NCI-H2081 treated with DMSO at 0.1 percent for 48 hours (cell line): ENCODE data around the gene ARFGAP3.

Experiments
- DNase-seq: peaks from one replicate; lab custom pipeline; 2025; lab: John Stamatoyannopoulos, UW

Gene ARFGAP3

GRCh38 chr22:42884616-42885375 is 27.7 kb upstream of the ARFGAP3 start:
- DNase-seq, result no peak

- no peak for DNase-seq
Measured at GRCh38 chr22:42883970-42884369, 26.9 kb upstream of the ARFGAP3 start.

GRCh38 chr22:42883121-42883520 is 26.0 kb upstream of the ARFGAP3 start:
- no peak for DNase-seq

GRCh38 chr22:42881982-42882656 is 25.0 kb upstream of the ARFGAP3 start:
- DNase-seq, result no peak

- no peak for DNase-seq
Measured at GRCh38 chr22:42881298-42881697, 24.2 kb upstream of the ARFGAP3 start.

GRCh38 chr22:42880815-42881214 is 23.7 kb upstream of the ARFGAP3 start:
- no peak for DNase-seq

GRCh38 chr22:42879371-42880021 is 22.4 kb upstream of the ARFGAP3 start:
- no peak for DNase-seq

GRCh38 chr22:42878561-42879305 is 21.7 kb upstream of the ARFGAP3 start:
- no peak for DNase-seq

- no peak for DNase-seq
Measured at GRCh38 chr22:42877597-42878340, 20.7 kb upstream of the ARFGAP3 start.

- DNase-seq, result no peak
Measured at GRCh38 chr22:42877158-42877557, 20.1 kb upstream of the ARFGAP3 start.

- no peak for DNase-seq
Measured at GRCh38 chr22:42876041-42876440, 19.0 kb upstream of the ARFGAP3 start.

- no peak for DNase-seq
Measured at GRCh38 chr22:42874010-42874409, 16.9 kb upstream of the ARFGAP3 start.

- no peak for DNase-seq
Measured at GRCh38 chr22:42873356-42873755, 16.3 kb upstream of the ARFGAP3 start.

- DNase-seq, result no peak
Measured at GRCh38 chr22:42872821-42873220, 15.7 kb upstream of the ARFGAP3 start.

- DNase-seq, result no peak
Measured at GRCh38 chr22:42871146-42872050, 14.3 kb upstream of the ARFGAP3 start.

GRCh38 chr22:42869888-42870480 is 12.9 kb upstream of the ARFGAP3 start:
- no peak for DNase-seq

- DNase-seq, result no peak
Measured at GRCh38 chr22:42869463-42869862, 12.4 kb upstream of the ARFGAP3 start.

- no peak for DNase-seq
Measured at GRCh38 chr22:42868751-42869251, 11.7 kb upstream of the ARFGAP3 start.

- DNase-seq, result no peak
Measured at GRCh38 chr22:42866100-42866499, 9.0 kb upstream of the ARFGAP3 start.

GRCh38 chr22:42865536-42865935 is 8.5 kb upstream of the ARFGAP3 start:
- no peak for DNase-seq
